Brain pericyte (primary cell): ENCODE measurements around the gene CFAP157.

Experiments
- DNase-seq: peaks from one replicate; pipeline ENCODE4 v3.0.0-alpha.2; 2012; ENCODE audit warnings: low read depth, low spot score

The CFAP157 gene

GRCh38 chr9:127761491-127761956 is 54.7 kb downstream of the CFAP157 start:
- DNase-seq, result no peak

DNA sequence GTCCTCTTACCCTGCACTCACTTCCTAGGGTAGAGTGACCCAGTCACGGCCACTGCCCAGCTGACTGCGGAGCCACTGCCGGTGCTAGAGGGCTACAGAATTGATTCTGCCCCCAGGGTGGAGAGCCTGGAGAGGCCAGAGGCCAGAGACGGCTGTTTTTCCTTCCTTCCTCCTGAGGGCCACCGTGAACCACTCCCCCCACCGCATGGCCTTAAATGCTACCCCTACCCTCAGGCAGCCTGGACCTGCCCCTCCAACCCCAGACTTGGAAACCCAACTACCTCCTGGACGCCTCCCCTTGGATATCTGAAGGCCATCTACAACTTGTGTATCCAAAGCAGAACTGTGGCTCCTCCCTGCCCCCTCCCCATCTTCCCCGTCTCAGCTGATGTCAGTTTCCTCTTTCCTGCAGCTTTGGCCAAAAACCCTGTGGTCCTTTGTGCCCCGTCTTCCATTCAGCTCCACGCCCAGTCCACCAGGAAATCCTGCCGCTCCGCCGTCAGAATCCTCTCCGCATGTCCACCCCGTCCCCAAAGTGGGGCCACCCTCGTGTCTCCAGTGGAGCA is 55.4 kb downstream of the CFAP157 start:
- no peak for DNase-seq

DNA sequence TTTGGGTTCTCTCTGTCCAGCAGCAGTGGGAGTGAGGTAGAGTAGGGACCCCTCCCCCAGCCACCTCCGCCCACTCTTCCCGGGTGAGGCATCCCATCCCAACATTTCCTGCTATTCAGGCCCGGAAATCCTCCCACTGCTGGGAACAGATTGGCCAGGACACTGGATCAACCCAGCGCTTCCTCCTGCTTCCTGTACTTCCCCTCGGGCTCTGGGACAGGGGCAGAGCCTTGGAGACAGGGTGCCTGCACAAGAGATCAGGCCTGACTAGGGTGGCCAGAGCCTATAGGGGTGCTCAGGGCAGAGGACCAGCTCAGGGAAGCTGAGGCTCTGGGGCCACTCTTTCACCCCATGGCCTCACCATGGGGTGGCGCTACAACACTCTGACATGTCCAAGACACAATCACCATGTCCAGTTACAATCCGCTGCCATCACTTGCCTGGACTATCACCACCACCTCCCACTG is 57.2 kb downstream of the CFAP157 start:
- DNase-seq, result no peak

- no peak for DNase-seq
These were observed 58.6 kb downstream of the CFAP157 start for GRCh38 chr9:127765418-127765817.
